Right atrium auricular region (tissue), 2 donors: ENCODE data around the gene BPI. TPM values are rescaled to one million over a fixed set of nuclear protein-coding genes. Genes with fewer than 3 reads are reported as not detected.

Source experiments
- DNase-seq: peaks from one replicate; pipeline ENCODE4 v3.0.0-alpha.2; 2019; ENCODE audit warnings: low spot score
- H3K27ac ChIP-seq, 2 donors: fragments of 200-600 bp; sonication (generic); 1 replicate in 1 of 2; 2 replicates in 1 of 2; pipeline ENCODE4 v1.5.1; 2016 to 2019
- H3K27me3 ChIP-seq, 2 donors: fragments of 200-600 bp; sonication (generic); one replicate each; pipeline versions ENCODE4 v1.5.1 to v1.6.0; 2017 to 2019
- H3K36me3 ChIP-seq: fragments of 200-600 bp; sonication (generic); one replicate; pipeline ENCODE4 v1.5.1; 2016
- H3K4me1 ChIP-seq, 2 donors: fragments of 200-600 bp; sonication (generic); one replicate each; pipeline versions ENCODE4 v1.5.1 to v1.6.0; 2017 to 2019
- H3K4me3 ChIP-seq, 2 donors: fragments of 200-600 bp; sonication (generic); 1 replicate in 1 of 2; 2 replicates in 1 of 2; pipeline ENCODE4 v1.5.1; 2017 to 2019; ENCODE audit warnings: mild to moderate bottlenecking in 1 of 2, moderate library complexity in 1 of 2
- H3K9me3 ChIP-seq, 2 donors: fragments of 200-600 bp; sonication (generic); one replicate each; pipeline ENCODE4 v1.5.1; 2019
- CTCF ChIP-seq, 2 donors: fragments of 200-600 bp; sonication (generic); IDR thresholded peaks; one replicate each; pipeline ENCODE4 v1.5.1; 2019; ENCODE audit warnings: antibody characterized with exemption in 2 of 2
- total RNA-seq, 2 donors: library from RNA; depleted of rRNA; stranded (reverse); fragments of >200 nt; gene quantifications; one replicate each; pipeline ENCODE4 v1.1.0, GENCODE V29; 2016

Gene BPI
- total RNA-seq, 2 donors from 2014 or later: not detected

GRCh38 chr20:38358556-38358955 lies 54.6 kb downstream of the BPI start:
- H3K9me3 ChIP-seq: no peaks in the 10 kb centered on the region
- H3K27me3 ChIP-seq: no peaks in the 10 kb centered on the region
- no peaks in the 10 kb centered on the region for H3K4me1 ChIP-seq
- no peaks in the 10 kb centered on the region for H3K36me3 ChIP-seq
- TF ChIP-seq CTCF (IDR thresholded peaks at IDR 0.05): no peak
- H3K4me3 ChIP-seq: no peak overlapping the region
- H3K27ac ChIP-seq: no peak overlapping the region
- no peak for DNase-seq

GRCh38 chr20:38363004-38363747 lies 59.2 kb downstream of the BPI start:
- no peak for TF ChIP-seq CTCF (IDR thresholded peaks at IDR 0.05)
- Histone ChIP-seq H3K9me3 (no peaks in the 10 kb centered on the region), H3K27me3 (no peaks in the 10 kb centered on the region), H3K27ac (no peak overlapping the region), H3K36me3 (no peaks in the 10 kb centered on the region), H3K4me3 (no peak overlapping the region), H3K4me1 (no peaks in the 10 kb centered on the region)
- DNase-seq: no peak

GRCh38 chr20:38369389-38369788 lies 65.4 kb downstream of the BPI start:
- H3K27ac ChIP-seq: no peak overlapping the region
- H3K4me1 ChIP-seq: peaks cover 0 to 14% of the 10 kb centered on the region in 2 donors
- no peak for TF ChIP-seq CTCF (IDR thresholded peaks at IDR 0.05)
- no peaks in the 10 kb centered on the region for H3K36me3 ChIP-seq
- DNase-seq: no peak
- H3K4me3 ChIP-seq: no peak overlapping the region
- no peaks in the 10 kb centered on the region for H3K9me3 ChIP-seq
- no peaks in the 10 kb centered on the region for H3K27me3 ChIP-seq

GRCh38 chr20:38372806-38373205 lies 68.8 kb downstream of the BPI start:
- no peak overlapping the region for H3K4me3 ChIP-seq
- no peaks in the 10 kb centered on the region for H3K9me3 ChIP-seq
- no peak for TF ChIP-seq CTCF (IDR thresholded peaks at IDR 0.05)
- no peak for DNase-seq
- no peaks in the 10 kb centered on the region for H3K36me3 ChIP-seq
- peak overlapping the region in 1 of 2 donors; percentile 35 for H3K27ac ChIP-seq
- peaks cover 0 to 14% of the 10 kb centered on the region in 2 donors for H3K4me1 ChIP-seq
- no peaks in the 10 kb centered on the region for H3K27me3 ChIP-seq

GRCh38 chr20:38373231-38373867 lies 69.4 kb downstream of the BPI start:
- Histone ChIP-seq H3K36me3 (no peaks in the 10 kb centered on the region), H3K27ac (peak overlapping the region in 1 of 2 donors; percentile 35), H3K4me3 (no peak overlapping the region), H3K9me3 (no peaks in the 10 kb centered on the region), H3K4me1 (peaks cover 0 to 14% of the 10 kb centered on the region in 2 donors), H3K27me3 (no peaks in the 10 kb centered on the region)
- DNase-seq: peak; percentile 63
- no peak for TF ChIP-seq CTCF (IDR thresholded peaks at IDR 0.05)
